RWPE2 (cell line): ENCODE data around the gene DIS3.

Experiments used
- ATAC-seq: fragments of 200-7000 bp; cut with Tn5 transposase; 3 replicates; pipeline ENCODE4 v1.9.1; 2021; ENCODE audit warnings: low read depth
- DNase-seq: peaks from one replicate; pipeline ENCODE4 v3.0.0-alpha.2; 2020; ENCODE audit warnings: low spot score
- H3K27ac ChIP-seq: fragments of 450-650 bp; 2 replicates; pipeline ENCODE4 v1.5.1; 2017; ENCODE audit warnings: mild to moderate bottlenecking; ENCODE audit not compliant: poor library complexity, severe bottlenecking
- H3K27me3 ChIP-seq: fragments of 250-450 bp; sonication (Bioruptor Pico); 2 replicates; pipeline ENCODE4 v1.5.1; 2021; ENCODE audit warnings: mild to moderate bottlenecking, moderate library complexity; ENCODE audit not compliant: insufficient read depth, poor library complexity, severe bottlenecking
- H3K36me3 ChIP-seq: fragments of 250-450 bp; sonication (Bioruptor Pico); 2 replicates; pipeline ENCODE4 v1.5.1; 2020; ENCODE audit warnings: low read depth, mild to moderate bottlenecking, moderate library complexity
- H3K4me1 ChIP-seq: fragments of 250-450 bp; sonication (Bioruptor Pico); 2 replicates; pipeline ENCODE4 v1.5.1; 2021; ENCODE audit warnings: mild to moderate bottlenecking, moderate library complexity; ENCODE audit not compliant: insufficient read depth, poor library complexity, severe bottlenecking
- H3K4me3 ChIP-seq: fragments of 250-450 bp; sonication (Bioruptor Pico); 2 replicates; pipeline ENCODE4 v1.5.1; 2021; ENCODE audit warnings: mild to moderate bottlenecking, moderate library complexity; ENCODE audit not compliant: severe bottlenecking
- H3K9me3 ChIP-seq: fragments of 250-450 bp; sonication (Bioruptor Pico); 2 replicates; pipeline ENCODE4 v1.5.1; 2021; ENCODE audit warnings: mild to moderate bottlenecking, moderate library complexity; ENCODE audit not compliant: severe bottlenecking
- TF ChIP-seq, protein P1 (sequence below): fragments of 450-650 bp; IDR thresholded peaks from one replicate; pipeline ENCODE4 v1.5.1; 2017; ENCODE audit warnings: mild to moderate bottlenecking, moderate library complexity; ENCODE audit not compliant: poor library complexity, severe bottlenecking

The DIS3 gene, protein sequence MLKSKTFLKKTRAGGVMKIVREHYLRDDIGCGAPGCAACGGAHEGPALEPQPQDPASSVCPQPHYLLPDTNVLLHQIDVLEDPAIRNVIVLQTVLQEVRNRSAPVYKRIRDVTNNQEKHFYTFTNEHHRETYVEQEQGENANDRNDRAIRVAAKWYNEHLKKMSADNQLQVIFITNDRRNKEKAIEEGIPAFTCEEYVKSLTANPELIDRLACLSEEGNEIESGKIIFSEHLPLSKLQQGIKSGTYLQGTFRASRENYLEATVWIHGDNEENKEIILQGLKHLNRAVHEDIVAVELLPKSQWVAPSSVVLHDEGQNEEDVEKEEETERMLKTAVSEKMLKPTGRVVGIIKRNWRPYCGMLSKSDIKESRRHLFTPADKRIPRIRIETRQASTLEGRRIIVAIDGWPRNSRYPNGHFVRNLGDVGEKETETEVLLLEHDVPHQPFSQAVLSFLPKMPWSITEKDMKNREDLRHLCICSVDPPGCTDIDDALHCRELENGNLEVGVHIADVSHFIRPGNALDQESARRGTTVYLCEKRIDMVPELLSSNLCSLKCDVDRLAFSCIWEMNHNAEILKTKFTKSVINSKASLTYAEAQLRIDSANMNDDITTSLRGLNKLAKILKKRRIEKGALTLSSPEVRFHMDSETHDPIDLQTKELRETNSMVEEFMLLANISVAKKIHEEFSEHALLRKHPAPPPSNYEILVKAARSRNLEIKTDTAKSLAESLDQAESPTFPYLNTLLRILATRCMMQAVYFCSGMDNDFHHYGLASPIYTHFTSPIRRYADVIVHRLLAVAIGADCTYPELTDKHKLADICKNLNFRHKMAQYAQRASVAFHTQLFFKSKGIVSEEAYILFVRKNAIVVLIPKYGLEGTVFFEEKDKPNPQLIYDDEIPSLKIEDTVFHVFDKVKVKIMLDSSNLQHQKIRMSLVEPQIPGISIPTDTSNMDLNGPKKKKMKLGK

DNA sequence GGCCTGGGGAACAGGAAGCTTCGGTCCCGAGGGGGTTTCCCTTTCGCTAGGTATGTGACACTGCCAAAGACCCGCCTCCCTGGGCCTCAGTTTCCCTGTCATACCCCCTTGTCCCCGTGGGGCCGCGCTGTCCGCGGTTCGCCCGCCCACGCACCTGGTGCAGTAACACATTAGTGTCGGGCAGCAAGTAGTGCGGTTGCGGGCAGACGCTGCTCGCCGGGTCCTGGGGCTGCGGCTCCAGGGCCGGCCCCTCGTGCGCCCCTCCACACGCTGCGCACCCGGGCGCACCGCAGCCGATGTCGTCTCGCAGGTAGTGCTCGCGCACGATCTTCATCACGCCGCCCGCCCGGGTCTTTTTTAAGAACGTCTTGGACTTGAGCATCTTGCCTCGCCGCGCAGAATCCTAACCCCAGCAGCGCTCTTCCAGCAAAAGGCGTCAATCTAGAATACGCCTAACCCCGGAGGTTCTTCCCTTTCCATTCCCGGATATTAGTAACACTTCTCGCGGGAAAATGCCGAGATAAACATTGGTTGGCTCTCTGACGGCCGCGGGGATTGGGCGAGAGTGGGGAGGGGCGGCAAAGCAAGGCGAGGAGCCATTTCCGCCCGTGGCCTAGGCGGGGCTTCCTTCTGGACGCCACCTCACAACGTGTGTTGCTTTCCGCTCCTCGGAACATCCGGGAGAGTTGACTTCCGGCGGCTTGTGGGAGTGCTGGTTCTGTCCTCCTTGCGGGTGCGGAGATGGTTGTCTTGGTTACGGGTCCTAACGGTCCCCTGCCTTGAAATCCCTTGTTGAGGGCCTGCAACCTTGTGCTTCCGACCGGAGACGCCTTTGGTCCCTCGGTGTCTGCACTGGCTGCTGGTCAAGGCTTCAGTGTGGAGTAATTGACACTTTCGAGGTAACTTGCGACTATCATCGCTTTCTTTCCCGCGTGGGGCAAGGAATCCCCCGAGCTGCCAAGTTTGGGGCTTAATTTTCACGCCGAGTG lies at the start of gene DIS3, which contains the start of gene PIBF1:
Gene DIS3, minus strand, starts transcription at position 450 of the 989 bp plus-strand sequence. Its CDS starts 68 bp downstream, at position 382.
Gene PIBF1, plus strand, starts transcription at position 683 of the 989 bp plus-strand sequence. CDS start 1,337 bp downstream, outside the sequence.
- TF ChIP-seq, protein P1, sequence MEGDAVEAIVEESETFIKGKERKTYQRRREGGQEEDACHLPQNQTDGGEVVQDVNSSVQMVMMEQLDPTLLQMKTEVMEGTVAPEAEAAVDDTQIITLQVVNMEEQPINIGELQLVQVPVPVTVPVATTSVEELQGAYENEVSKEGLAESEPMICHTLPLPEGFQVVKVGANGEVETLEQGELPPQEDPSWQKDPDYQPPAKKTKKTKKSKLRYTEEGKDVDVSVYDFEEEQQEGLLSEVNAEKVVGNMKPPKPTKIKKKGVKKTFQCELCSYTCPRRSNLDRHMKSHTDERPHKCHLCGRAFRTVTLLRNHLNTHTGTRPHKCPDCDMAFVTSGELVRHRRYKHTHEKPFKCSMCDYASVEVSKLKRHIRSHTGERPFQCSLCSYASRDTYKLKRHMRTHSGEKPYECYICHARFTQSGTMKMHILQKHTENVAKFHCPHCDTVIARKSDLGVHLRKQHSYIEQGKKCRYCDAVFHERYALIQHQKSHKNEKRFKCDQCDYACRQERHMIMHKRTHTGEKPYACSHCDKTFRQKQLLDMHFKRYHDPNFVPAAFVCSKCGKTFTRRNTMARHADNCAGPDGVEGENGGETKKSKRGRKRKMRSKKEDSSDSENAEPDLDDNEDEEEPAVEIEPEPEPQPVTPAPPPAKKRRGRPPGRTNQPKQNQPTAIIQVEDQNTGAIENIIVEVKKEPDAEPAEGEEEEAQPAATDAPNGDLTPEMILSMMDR: no peak
- Histone ChIP-seq H3K36me3 (peaks cover 71% of the 10 kb centered on the region), H3K4me1 (peaks cover 13% of the 10 kb centered on the region)

GRCh38 chr13:72823724-72824123 lies 42.0 kb upstream of the DIS3 start:
- no peaks in the 10 kb centered on the region for H3K4me1 ChIP-seq
- H3K27ac ChIP-seq: no peak overlapping the region
- no peak overlapping the region for H3K4me3 ChIP-seq
- ATAC-seq: no peak
- no peaks in the 10 kb centered on the region for H3K9me3 ChIP-seq
- DNase-seq: no peak
- peaks cover 55% of the 10 kb centered on the region for H3K36me3 ChIP-seq
- TF ChIP-seq, protein P1: no peak
- H3K27me3 ChIP-seq: no peaks in the 10 kb centered on the region

More for the DNA sequence above, at the start of gene DIS3, which contains the start of gene PIBF1:
- peak within 1 kb of the TSS; percentile 94 for H3K4me3 ChIP-seq
- peak within 1 kb of the TSS; percentile 47 for H3K27ac ChIP-seq
- H3K27me3 ChIP-seq: no peaks in the 10 kb centered on the region
- ATAC-seq: peak; percentile 98
- H3K9me3 ChIP-seq: no peaks in the 10 kb centered on the region
- DNase-seq: peak; percentile 97

GRCh38 chr13:72823081-72823480 lies 41.4 kb upstream of the DIS3 start:
- TF ChIP-seq, protein P1: no peak
- Histone ChIP-seq H3K36me3 (peaks cover 59% of the 10 kb centered on the region), H3K27me3 (no peaks in the 10 kb centered on the region), H3K4me1 (no peaks in the 10 kb centered on the region), H3K4me3 (no peak overlapping the region), H3K27ac (no peak overlapping the region), H3K9me3 (no peaks in the 10 kb centered on the region)
- DNase-seq (no peak), ATAC-seq (no peak)

- Histone ChIP-seq H3K4me1 (no peaks in the 10 kb centered on the region), H3K9me3 (no peaks in the 10 kb centered on the region), H3K27ac (no peak overlapping the region), H3K36me3 (peaks cover 44% of the 10 kb centered on the region), H3K27me3 (no peaks in the 10 kb centered on the region), H3K4me3 (no peak overlapping the region)
- DNase-seq: no peak
- TF ChIP-seq, protein P1: no peak
- no peak for ATAC-seq
These were observed 39.2 kb upstream of the DIS3 start for GRCh38 chr13:72820898-72821279.
